Mammary epithelial cell (primary cell): ENCODE data around the gene HOXA5.

Experiments
- EZH2 ChIP-seq: IDR thresholded peaks from 2 replicates; pipeline ENCODE4 v1.6.1; 2012; ENCODE audit warnings: low read length, inconsistent platforms, borderline replicate concordance
- TF ChIP-seq, protein P1 (sequence below), 2 donors: IDR thresholded peaks in 1 of 2; conservative IDR thresholded peaks in 1 of 2; 2 replicates each; pipeline ENCODE4 v1.5.1; 2011 to 2012; ENCODE audit warnings: inconsistent platforms in 2 of 2, low read length in 2 of 2, mild to moderate bottlenecking in 2 of 2, control low read depth in 1 of 2, low read depth in 1 of 2; ENCODE audit not compliant: insufficient read depth in 1 of 2; ENCODE audit errors: extremely low read depth in 1 of 2

DNA sequence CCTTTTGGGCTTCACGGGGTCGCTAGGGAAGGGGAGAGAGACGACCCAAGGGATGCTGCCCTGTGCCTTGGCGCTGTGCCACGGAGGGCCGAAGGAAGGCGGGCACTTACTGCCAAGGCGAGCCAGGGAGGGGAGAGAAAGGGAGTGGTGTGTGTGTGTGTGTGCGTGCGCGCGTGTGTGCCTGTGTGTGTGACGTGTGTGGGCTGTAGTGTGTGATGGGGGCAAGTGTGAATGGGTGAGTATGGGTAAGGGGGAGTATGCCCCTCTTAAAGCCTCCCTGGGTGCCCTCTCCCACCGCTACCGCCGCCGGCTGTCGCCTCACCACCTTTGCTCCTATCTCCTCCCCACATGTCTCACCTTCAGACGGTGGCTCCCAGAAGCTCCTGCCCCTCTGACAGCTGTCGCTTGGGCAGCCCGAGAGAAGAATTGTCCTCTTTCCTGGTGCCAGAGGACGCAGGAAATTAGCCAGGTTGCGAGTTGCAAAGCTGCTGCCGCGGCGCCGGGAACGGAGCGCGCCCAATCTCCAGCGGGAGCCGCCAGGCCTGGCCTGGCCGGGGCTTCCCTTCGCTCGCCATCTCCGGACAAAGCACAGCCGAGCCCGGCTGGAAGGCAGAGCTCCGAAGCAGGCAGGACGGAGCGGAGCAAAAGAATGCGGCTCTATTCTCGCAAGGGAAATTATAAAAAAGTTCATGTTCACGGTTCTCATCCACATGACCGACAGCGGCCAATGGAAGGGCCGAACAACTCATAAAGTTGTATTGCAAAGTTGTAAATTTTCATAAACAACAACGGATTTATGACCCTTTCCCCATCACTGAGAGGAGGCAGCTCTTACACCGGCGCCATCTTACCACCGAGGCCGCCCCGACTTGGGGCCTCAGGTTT is 8.7 kb upstream of the HOXA5 start, which contains the start of gene HOXA3:
- TF ChIP-seq, protein P1, sequence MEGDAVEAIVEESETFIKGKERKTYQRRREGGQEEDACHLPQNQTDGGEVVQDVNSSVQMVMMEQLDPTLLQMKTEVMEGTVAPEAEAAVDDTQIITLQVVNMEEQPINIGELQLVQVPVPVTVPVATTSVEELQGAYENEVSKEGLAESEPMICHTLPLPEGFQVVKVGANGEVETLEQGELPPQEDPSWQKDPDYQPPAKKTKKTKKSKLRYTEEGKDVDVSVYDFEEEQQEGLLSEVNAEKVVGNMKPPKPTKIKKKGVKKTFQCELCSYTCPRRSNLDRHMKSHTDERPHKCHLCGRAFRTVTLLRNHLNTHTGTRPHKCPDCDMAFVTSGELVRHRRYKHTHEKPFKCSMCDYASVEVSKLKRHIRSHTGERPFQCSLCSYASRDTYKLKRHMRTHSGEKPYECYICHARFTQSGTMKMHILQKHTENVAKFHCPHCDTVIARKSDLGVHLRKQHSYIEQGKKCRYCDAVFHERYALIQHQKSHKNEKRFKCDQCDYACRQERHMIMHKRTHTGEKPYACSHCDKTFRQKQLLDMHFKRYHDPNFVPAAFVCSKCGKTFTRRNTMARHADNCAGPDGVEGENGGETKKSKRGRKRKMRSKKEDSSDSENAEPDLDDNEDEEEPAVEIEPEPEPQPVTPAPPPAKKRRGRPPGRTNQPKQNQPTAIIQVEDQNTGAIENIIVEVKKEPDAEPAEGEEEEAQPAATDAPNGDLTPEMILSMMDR (conservative IDR thresholded peaks at IDR 0.05 in 1 of 2, IDR thresholded peaks at IDR 0.05 in 1 of 2; ENCODE audit: extremely low read depth in 1 of 2, insufficient read depth in 1 of 2, low read depth in 1 of 2, low read length in 2 of 2) = no peak
- no peak for TF ChIP-seq EZH2
